ENCODE measurements around the gene KCNJ4.
"Not testable (repeated sequence)": the region's sequence is repeated elsewhere in the genome, so short reads cannot be mapped to it uniquely, and the experiment has no call there.

Gene KCNJ4

DNA sequence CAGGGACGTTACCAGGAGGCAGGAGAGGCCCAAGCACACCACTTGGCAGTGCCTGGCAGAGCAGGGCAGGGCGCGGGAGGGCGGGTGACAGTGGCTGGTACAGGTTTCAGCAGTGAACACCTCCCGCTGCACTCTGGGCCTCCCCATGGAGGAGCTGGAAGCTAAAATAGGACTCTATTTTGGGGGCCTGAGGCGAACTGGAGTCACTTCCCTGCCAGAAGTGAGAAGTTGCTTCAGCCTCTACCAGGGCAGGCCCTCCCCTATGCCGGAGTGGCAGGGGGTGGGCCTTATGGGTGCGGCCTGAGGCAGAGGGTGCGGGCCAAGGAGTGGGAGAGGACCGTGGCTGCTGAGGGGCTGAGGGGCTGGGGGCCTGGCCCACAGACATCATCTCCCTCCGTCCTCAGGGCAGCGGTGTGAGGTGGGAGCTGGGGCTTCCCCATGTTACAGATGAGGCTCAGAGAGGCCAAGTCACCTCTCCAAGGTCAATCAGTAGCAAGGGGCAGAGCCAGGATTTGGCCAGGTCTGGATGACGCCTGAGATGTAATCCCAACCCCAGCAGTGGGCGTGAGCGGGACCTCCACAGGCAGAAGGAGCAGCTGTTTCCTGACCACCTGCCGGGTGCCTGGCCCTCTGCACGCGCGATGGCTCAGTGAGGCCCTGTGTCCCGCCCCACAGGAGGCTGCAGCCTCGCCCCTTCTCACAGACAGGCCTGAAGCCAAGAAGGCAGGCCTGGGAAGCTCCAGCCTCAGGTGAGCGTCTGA lies 39.3 kb downstream of the KCNJ4 start:
- H3K36me3 ChIP-seq (ENCODE audit: insufficient read depth, low read length), result no peaks in the 10 kb centered on the region
- WGBS, result 68% methylated on average over 22 of the region's 22 CpGs
- H3K27ac ChIP-seq (ENCODE audit: low read depth, low read length), result no peak overlapping the region
- no peaks in the 10 kb centered on the region for H3K9me3 ChIP-seq (ENCODE audit: insufficient read depth, low read depth, low read length)
- no peaks in the 10 kb centered on the region for H3K27me3 ChIP-seq (ENCODE audit: insufficient read depth, low read length)
- H3K4me3 ChIP-seq (ENCODE audit: low read length), result no peak overlapping the region
- no peak overlapping the region for H3K9ac ChIP-seq (ENCODE audit: low read depth, low read length)
- H3K4me1 ChIP-seq (ENCODE audit: insufficient read depth, low read length), result no peaks in the 10 kb centered on the region

DNA sequence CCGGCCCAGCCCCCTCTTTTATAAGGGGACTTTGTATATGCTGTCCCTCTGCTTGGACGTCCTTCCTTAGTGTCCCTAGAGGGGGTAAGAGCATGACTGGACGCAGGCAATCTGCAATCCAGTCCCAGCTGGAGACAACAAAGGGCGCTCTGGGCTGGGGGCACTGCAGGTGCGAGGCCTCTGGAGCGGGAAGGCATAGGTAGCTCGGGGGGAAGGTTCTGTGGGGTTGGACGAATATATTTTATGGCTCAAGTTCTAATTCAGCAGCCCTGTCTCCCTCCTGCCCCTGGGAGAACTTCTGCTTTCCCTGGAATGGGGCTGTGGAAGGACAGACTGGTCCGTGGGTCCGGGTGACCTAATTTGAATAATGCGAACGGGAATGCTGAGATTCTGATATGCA lies 40.0 kb downstream of the KCNJ4 start:
- Histone ChIP-seq H3K36me3 (ENCODE audit: insufficient read depth, low read length) (no peaks in the 10 kb centered on the region), H3K4me3 (ENCODE audit: low read length) (no peak overlapping the region), H3K9ac (ENCODE audit: low read depth, low read length) (no peak overlapping the region), H3K4me1 (ENCODE audit: insufficient read depth, low read length) (no peaks in the 10 kb centered on the region), H3K9me3 (ENCODE audit: insufficient read depth, low read depth, low read length) (no peaks in the 10 kb centered on the region), H3K27ac (ENCODE audit: low read depth, low read length) (no peak overlapping the region), H3K27me3 (ENCODE audit: insufficient read depth, low read length) (no peaks in the 10 kb centered on the region)
- WGBS, result 82% methylated on average over 12 of the region's 12 CpGs

DNA sequence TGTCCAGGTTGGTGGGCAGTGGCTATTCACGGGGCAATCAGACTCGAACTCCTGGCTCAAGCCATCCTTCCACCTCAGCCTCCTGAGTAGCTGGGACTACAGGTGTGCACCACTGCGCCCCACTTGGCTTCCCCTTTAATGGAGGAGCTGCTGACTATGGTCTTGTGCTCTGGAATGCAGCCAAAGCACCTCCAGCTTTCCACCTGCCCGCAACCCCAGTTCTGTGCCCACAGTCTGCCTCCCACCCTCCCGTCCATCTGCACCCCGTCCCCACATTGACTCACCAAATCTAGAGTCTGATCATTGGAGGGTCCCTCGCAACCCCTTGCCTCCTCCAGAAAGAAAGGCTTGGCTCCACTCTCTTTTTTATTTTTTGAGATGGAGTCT lies 41.0 kb downstream of the KCNJ4 start:
- Histone ChIP-seq H3K27ac (ENCODE audit: low read depth, low read length) (no peak overlapping the region), H3K9me3 (ENCODE audit: insufficient read depth, low read depth, low read length) (no peaks in the 10 kb centered on the region), H3K4me3 (ENCODE audit: low read length) (no peak overlapping the region), H3K4me1 (ENCODE audit: insufficient read depth, low read length) (no peaks in the 10 kb centered on the region), H3K36me3 (ENCODE audit: insufficient read depth, low read length) (no peaks in the 10 kb centered on the region), H3K27me3 (ENCODE audit: insufficient read depth, low read length) (no peaks in the 10 kb centered on the region), H3K9ac (ENCODE audit: low read depth, low read length) (no peak overlapping the region)
- 96% methylated on average over 7 of the region's 7 CpGs for WGBS

DNA sequence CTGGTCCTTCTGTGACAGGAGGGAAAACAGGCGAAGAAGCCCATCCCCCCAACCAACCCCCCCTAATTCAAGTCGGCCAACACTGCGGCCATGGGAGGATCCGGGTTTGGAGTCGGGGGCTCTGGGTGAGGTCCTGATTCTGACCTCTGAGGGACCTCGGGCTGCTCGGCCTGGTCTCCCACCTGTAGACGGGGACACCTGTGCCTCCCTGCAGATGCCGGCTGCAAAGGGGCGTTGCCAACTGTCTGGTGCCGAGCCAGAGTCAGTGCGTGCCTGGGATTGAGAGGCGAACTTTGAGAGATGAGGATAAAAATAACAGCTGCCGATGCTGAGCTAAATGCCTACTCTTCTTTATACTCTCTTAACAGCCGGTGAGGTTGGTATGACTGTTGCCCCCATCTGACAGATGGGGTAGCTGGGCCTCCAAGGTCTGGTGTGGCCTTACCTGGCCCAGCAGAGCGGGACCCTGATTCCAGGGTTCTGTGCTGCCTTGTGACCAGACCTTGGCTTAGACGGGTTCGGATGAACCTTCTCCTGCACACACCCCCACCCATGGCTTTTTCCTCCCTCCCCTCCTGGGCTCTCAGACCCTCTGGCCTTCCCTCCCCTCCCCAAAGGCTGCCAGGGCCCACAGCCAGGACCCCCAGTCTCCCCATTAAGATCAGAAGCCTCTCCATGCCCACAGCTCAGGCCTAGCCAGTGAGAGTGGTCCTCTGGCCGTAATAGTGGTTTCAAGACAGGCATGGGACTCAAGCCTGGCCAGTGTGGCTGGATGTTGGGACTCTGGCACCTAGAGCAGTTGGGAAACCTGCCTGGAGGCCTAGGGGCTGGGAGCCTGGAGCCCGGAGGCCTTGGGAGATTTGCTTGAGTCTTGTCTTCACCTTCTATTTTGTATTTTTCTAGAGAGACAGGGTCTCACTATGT lies 41.7 kb downstream of the KCNJ4 start:
- no peak overlapping the region for H3K9ac ChIP-seq (ENCODE audit: low read depth, low read length)
- H3K27me3 ChIP-seq (ENCODE audit: insufficient read depth, low read length), result no peaks in the 10 kb centered on the region
- no peaks in the 10 kb centered on the region for H3K36me3 ChIP-seq (ENCODE audit: insufficient read depth, low read length)
- no peak overlapping the region for H3K27ac ChIP-seq (ENCODE audit: low read depth, low read length)
- no peaks in the 10 kb centered on the region for H3K9me3 ChIP-seq (ENCODE audit: insufficient read depth, low read depth, low read length)
- no peak overlapping the region for H3K4me3 ChIP-seq (ENCODE audit: low read length)
- H3K4me1 ChIP-seq (ENCODE audit: insufficient read depth, low read length), result no peaks in the 10 kb centered on the region
- whole genome bisulfite sequencing, result 83% methylated on average over 19 of the region's 20 CpGs

DNA sequence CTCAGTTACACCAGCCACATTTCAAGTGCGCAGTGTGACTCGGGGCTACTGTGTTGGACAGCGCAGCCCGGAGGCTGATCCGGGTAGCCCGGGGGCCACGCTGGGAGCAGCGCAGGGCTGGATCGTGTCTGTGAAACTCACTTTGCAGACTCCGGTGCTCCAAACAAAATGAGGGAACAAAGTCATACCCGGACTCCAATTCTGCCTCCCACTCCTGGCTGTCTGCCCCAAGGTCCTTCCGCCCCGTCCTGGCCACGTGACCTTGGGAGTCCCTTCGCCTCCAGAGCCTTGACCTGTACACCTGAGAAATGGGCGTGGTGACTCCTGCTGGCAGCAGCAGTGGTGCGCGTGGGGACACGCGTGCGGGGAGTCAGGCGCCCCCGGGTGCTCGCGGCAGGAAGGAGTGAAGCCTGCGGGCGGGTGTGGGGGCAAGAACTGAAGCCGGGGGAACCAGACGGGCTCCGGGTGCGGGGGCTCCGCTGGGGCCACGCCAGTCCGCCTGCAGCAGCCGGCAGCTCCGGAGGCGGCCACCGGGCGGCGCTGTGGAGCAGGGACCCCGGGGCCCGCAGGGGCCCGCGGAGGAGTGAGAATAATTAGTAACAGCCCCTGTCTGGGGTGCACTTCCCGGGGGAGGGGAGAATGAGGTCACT lies 42.4 kb downstream of the KCNJ4 start:
- Histone ChIP-seq H3K9me3 (ENCODE audit: insufficient read depth, low read depth, low read length) (no peaks in the 10 kb centered on the region), H3K9ac (ENCODE audit: low read depth, low read length) (no peak overlapping the region), H3K36me3 (ENCODE audit: insufficient read depth, low read length) (no peaks in the 10 kb centered on the region), H3K27me3 (ENCODE audit: insufficient read depth, low read length) (no peaks in the 10 kb centered on the region), H3K4me3 (ENCODE audit: low read length) (peak overlapping the region; percentile 13; the same call in 1 of the 2 replicates), H3K4me1 (ENCODE audit: insufficient read depth, low read length) (no peaks in the 10 kb centered on the region), H3K27ac (ENCODE audit: low read depth, low read length) (no peak overlapping the region)
- WGBS, result 57% methylated on average over 45 of the region's 45 CpGs

DNA sequence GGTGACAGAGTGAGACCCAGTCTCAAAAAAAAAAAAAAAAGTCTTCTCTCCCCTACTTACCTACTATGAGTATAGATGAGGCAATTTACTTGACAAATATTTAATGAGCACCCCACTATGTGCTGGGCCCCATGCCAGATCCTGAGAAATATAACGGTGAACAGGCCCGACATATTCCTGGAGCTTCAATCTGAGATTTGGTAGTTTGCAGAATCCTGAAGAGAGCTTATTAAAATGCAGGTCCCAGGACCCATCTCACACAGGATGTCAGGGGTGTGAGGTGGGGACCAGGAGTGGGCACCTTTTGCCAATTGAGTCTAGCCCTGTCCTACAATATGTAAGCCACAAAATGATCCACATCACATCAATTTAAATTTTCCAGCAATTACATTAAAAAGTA lies 44.0 kb downstream of the KCNJ4 start:
- WGBS, result 98% methylated on average over 2 of the region's 2 CpGs
- Histone ChIP-seq H3K9me3 (ENCODE audit: insufficient read depth, low read depth, low read length) (no peaks in the 10 kb centered on the region), H3K4me1 (ENCODE audit: insufficient read depth, low read length) (no peaks in the 10 kb centered on the region), H3K27ac (ENCODE audit: low read depth, low read length) (no peak overlapping the region), H3K9ac (ENCODE audit: low read depth, low read length) (no peak overlapping the region), H3K36me3 (ENCODE audit: insufficient read depth, low read length) (no peaks in the 10 kb centered on the region), H3K4me3 (ENCODE audit: low read length) (no peak overlapping the region), H3K27me3 (ENCODE audit: insufficient read depth, low read length) (no peaks in the 10 kb centered on the region)

DNA sequence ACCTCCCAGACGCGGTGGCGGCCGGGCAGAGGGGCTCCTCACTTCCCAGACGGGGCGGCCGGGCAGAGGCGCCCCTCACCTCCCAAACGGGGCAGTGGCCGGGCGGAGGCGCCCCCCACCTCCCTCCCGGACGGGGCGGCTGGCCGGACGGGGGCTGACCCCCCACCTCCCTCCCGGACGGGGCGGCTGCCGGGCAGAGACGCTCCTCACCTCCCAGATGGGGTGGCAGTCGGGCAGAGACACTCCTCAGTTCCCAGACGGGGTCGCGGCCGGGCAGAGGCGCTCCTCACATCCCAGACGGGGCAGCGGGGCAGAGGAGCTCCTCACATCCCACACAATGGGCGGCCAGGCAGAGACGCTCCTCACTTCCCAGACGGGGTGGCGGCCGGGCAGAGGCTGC lies 45.1 kb downstream of the KCNJ4 start:
- H3K27ac ChIP-seq (ENCODE audit: low read depth, low read length); H3K9ac ChIP-seq (ENCODE audit: low read depth, low read length); H3K4me1 ChIP-seq (ENCODE audit: insufficient read depth, low read length); H3K9me3 ChIP-seq (ENCODE audit: insufficient read depth, low read depth, low read length); H3K36me3 ChIP-seq (ENCODE audit: insufficient read depth, low read length); H3K27me3 ChIP-seq (ENCODE audit: insufficient read depth, low read length); H3K4me3 ChIP-seq (ENCODE audit: low read length): not testable (repeated sequence)
- 97% methylated on average over 35 of the region's 35 CpGs for WGBS

DNA sequence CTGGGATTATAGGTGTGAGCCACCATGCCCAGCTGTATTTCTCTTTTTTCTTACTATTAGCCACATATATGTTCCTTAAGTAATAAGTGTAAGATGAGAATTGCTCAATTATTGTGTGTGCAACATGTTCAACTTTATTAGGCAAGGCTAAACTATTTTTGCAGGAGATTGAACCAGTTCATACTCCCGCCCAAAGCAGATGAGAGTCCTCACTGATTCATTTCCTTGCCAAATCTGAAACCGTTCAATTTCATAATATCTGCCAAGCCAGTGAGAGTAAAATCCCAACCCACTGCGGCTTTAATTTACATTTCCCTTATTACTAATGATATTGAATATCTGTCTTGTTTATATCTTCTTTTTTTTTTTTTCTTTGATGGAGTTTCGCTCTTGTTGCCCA lies 48.4 kb downstream of the KCNJ4 start:
- peaks cover 4% of the 10 kb centered on the region for H3K4me1 ChIP-seq (ENCODE audit: insufficient read depth, low read length)
- H3K9me3 ChIP-seq (ENCODE audit: insufficient read depth, low read depth, low read length), result no peaks in the 10 kb centered on the region
- H3K27ac ChIP-seq (ENCODE audit: low read depth, low read length), result no peak overlapping the region
- no peaks in the 10 kb centered on the region for H3K36me3 ChIP-seq (ENCODE audit: insufficient read depth, low read length)
- H3K4me3 ChIP-seq (ENCODE audit: low read length), result no peak overlapping the region
- 98% methylated on average over 2 of the region's 4 CpGs for WGBS
- H3K9ac ChIP-seq (ENCODE audit: low read depth, low read length), result no peak overlapping the region
- H3K27me3 ChIP-seq (ENCODE audit: insufficient read depth, low read length), result no peaks in the 10 kb centered on the region

DNA sequence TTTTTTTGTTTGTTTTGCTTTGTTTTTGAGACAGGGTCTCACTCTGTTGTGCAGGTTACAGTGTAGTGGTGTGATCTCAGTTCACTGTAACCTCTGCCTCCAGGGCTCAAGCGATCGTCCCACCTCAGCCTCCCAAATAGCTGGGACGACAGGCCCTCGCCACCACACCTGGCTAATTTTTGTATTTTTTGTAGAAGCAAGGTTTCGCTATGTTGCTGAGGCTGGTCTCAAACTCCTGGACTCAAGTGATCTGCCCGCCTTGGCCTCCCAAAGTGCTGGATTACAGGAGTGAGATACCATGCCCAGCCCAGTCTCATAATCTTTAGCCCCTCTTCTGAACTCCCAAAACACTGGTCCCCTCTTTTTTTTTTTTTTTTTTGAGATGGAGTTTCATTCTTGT lies 50.6 kb downstream of the KCNJ4 start:
- no peaks in the 10 kb centered on the region for H3K9me3 ChIP-seq (ENCODE audit: insufficient read depth, low read depth, low read length)
- H3K27ac ChIP-seq (ENCODE audit: low read depth, low read length), result no peak overlapping the region
- 94% methylated on average over 6 of the region's 6 CpGs for WGBS
- H3K4me3 ChIP-seq (ENCODE audit: low read length), result no peak overlapping the region
- H3K9ac ChIP-seq (ENCODE audit: low read depth, low read length), result no peak overlapping the region
- H3K27me3 ChIP-seq (ENCODE audit: insufficient read depth, low read length), result no peaks in the 10 kb centered on the region
- H3K36me3 ChIP-seq (ENCODE audit: insufficient read depth, low read length), result no peaks in the 10 kb centered on the region
- peaks cover 25% of the 10 kb centered on the region for H3K4me1 ChIP-seq (ENCODE audit: insufficient read depth, low read length)

DNA sequence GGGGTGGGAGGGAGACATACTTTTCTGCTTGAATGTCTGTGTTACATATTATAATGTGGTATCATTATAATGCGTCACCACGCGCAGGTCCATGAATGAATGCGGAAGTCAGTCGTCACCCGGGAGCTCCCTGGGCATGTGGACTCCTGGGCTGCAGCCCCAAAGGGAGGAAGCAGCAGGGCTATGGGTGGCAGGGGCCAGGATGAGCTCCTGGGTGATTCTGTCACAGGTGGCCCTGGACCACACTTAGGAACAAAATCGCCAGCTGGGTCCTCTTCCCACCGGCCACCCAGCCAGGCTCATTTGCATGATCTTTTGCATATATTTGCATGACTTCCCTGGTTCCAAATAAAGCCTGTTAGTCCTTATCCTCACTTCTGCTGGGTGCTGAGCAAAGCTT lies 51.2 kb downstream of the KCNJ4 start:
- no peaks in the 10 kb centered on the region for H3K9me3 ChIP-seq (ENCODE audit: insufficient read depth, low read depth, low read length)
- H3K27me3 ChIP-seq (ENCODE audit: insufficient read depth, low read length), result no peaks in the 10 kb centered on the region
- peaks cover 27% of the 10 kb centered on the region for H3K4me1 ChIP-seq (ENCODE audit: insufficient read depth, low read length)
- no peak overlapping the region for H3K4me3 ChIP-seq (ENCODE audit: low read length)
- no peaks in the 10 kb centered on the region for H3K36me3 ChIP-seq (ENCODE audit: insufficient read depth, low read length)
- H3K27ac ChIP-seq (ENCODE audit: low read depth, low read length), result no peak overlapping the region
- no peak overlapping the region for H3K9ac ChIP-seq (ENCODE audit: low read depth, low read length)
- WGBS, result 84% methylated on average over 8 of the region's 8 CpGs

DNA sequence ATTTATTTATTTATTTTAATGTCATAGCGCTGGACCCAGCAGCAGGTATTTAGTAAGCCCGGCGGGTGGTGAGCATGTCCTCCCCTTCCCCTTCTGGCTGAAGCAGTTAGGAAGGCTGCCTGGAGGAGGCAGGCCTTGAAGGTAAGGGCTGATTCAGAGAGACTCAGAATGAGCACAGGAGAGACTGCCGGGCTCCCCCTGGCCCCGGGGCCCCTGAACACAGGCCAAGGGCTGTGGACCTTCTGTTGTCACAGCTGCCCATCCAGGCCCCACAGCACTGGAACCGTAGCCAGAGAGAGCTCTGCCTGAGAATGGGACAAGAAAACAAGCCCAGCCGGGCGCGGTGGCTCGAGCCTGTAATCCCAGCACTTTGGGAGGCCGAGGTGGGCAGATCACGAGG lies 52.8 kb downstream of the KCNJ4 start:
- peaks cover 27% of the 10 kb centered on the region for H3K4me1 ChIP-seq (ENCODE audit: insufficient read depth, low read length)
- H3K4me3 ChIP-seq (ENCODE audit: low read length), result no peak overlapping the region
- H3K27me3 ChIP-seq (ENCODE audit: insufficient read depth, low read length), result no peaks in the 10 kb centered on the region
- H3K27ac ChIP-seq (ENCODE audit: low read depth, low read length), result no peak overlapping the region
- H3K36me3 ChIP-seq (ENCODE audit: insufficient read depth, low read length), result no peaks in the 10 kb centered on the region
- H3K9ac ChIP-seq (ENCODE audit: low read depth, low read length), result no peak overlapping the region
- 83% methylated on average over 12 of the region's 12 CpGs for WGBS
- H3K9me3 ChIP-seq (ENCODE audit: insufficient read depth, low read depth, low read length), result no peaks in the 10 kb centered on the region
